CD4-positive, CD25-positive, alpha-beta regulatory T cell (primary cell): ENCODE data around the gene CPE. TPM values are rescaled to one million over a fixed set of nuclear protein-coding genes. Genes with fewer than 3 reads are reported as not detected.

ENCODE experiments used
- ATAC-seq, 2 donors: fragments of 150-1000 bp; cut with Tn5 transposase; one replicate each; pipeline ENCODE4 v1.10.0; 2021; ENCODE audit warnings: low read depth in 2 of 2, moderate number of reproducible peaks in 2 of 2, moderate library complexity in 1 of 2
- DNase-seq, 3 donors: peaks; one replicate each; pipeline versions ENCODE4 v3.0.0 to v3.0.0-alpha.2; 2012 to 2022; ENCODE audit warnings: mixed read lengths in 1 of 3
- H3K27ac ChIP-seq: one replicate; pipeline ENCODE4 v1.7.0; 2013; ENCODE audit warnings: mild to moderate bottlenecking, low read length; ENCODE audit not compliant: insufficient read depth, poor library complexity, severe bottlenecking
- H3K27me3 ChIP-seq: one replicate; pipeline ENCODE4 v1.7.0; 2013; ENCODE audit warnings: low read length; ENCODE audit not compliant: control insufficient read depth, insufficient read depth
- H3K36me3 ChIP-seq: one replicate; pipeline ENCODE4 v1.7.0; 2013; ENCODE audit warnings: mild to moderate bottlenecking, low read length, moderate library complexity; ENCODE audit not compliant: control insufficient read depth, insufficient read depth
- H3K4me1 ChIP-seq: 2 replicates; pipeline ENCODE4 v1.7.0; 2013; ENCODE audit warnings: mild to moderate bottlenecking, low read length; ENCODE audit not compliant: insufficient read depth, control insufficient read depth, poor library complexity, severe bottlenecking
- H3K4me3 ChIP-seq: one replicate; pipeline ENCODE4 v1.7.0; 2013; ENCODE audit warnings: low read depth, mild to moderate bottlenecking, low read length, moderate library complexity
- H3K9me3 ChIP-seq, 2 experiments: 1 replicate in 1 of 2; 2 replicates in 1 of 2; pipeline ENCODE4 v1.7.0; 2013; ENCODE audit warnings: low read length in 2 of 2, mild to moderate bottlenecking in 1 of 2, moderate library complexity in 1 of 2; ENCODE audit not compliant: control insufficient read depth in 2 of 2
- H3K27ac Mint-ChIP-seq, 3 donors: one replicate each; pipeline ENCODE4 v1.8.0; 2020 to 2022; ENCODE audit warnings: mild to moderate bottlenecking in 3 of 3, mixed read lengths in 3 of 3, moderate library complexity in 2 of 3
- H3K27me3 Mint-ChIP-seq: one replicate; pipeline ENCODE4 v1.8.0; 2022; ENCODE audit warnings: mild to moderate bottlenecking, mixed read lengths
- H3K36me3 Mint-ChIP-seq: one replicate; pipeline ENCODE4 v1.8.0; 2020; ENCODE audit warnings: mixed read lengths
- H3K4me1 Mint-ChIP-seq, 4 donors: one replicate each; pipeline ENCODE4 v1.8.0; 2020 to 2022; ENCODE audit warnings: mixed read lengths in 4 of 4, mild to moderate bottlenecking in 1 of 4
- H3K4me3 Mint-ChIP-seq, 4 donors: one replicate each; pipeline ENCODE4 v1.8.0; 2020 to 2022; ENCODE audit warnings: mild to moderate bottlenecking in 4 of 4, mixed read lengths in 4 of 4, moderate library complexity in 3 of 4
- H3K9me3 Mint-ChIP-seq, 7 donors: one replicate each; pipeline ENCODE4 v1.8.0; 2020 to 2022; ENCODE audit warnings: mixed read lengths in 7 of 7, mild to moderate bottlenecking in 3 of 7, moderate library complexity in 2 of 7
- polyA plus RNA-seq, 4 donors: library from polyadenylated mRNA; unstranded; fragments of 300-500 nt; fragmentation: Illumina TruSeq; gene quantifications; one replicate each; pipeline ENCODE4 v1.2.3, GENCODE V29; 2021
- total RNA-seq: library from RNA; stranded (reverse); gene quantifications from one replicate; pipeline ENCODE4 v1.2.3, GENCODE V29; 2022

The CPE gene
- total and polyA plus RNA-seq, 5 donors from 2014 or later = 1.6 to 4.6 (median 2.6) TPM

DNA sequence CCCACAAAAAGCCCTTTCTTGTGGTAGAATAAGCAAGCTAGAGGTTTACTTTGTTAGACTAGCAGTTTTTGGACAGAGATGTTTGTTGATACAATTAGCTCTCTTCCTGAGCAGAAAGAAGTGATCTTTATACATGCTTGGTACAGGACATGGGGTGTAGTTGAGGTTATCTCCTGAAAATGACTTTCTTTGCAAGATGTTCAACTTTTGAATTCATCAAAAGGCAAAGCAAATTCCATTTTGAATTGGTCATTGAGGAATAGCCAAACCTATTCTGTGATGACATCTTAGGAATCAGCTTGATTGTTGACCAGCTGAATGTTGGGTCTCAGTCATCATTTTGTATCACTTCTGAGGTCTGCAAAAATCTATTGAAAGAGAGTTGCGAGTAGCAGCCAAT, 3.8 kb downstream of the CPE start:
- H3K36me3 Mint-ChIP-seq = no peaks in the 10 kb centered on the region
- H3K9me3 ChIP-seq = no peaks in the 10 kb centered on the region
- H3K27ac ChIP-seq = no peak overlapping the region
- DNase-seq (no peak), ATAC-seq (no peak)
- no peak overlapping the region for H3K4me3 ChIP-seq
- H3K27me3 Mint-ChIP-seq = peaks cover 65% of the 10 kb centered on the region
- H3K4me1 Mint-ChIP-seq = peaks cover 0 to 15% (median 3%) of the 10 kb centered on the region in 4 donors
- H3K36me3 ChIP-seq = no peaks in the 10 kb centered on the region
- H3K4me3 Mint-ChIP-seq = no peak overlapping the region
- peaks cover 9% of the 10 kb centered on the region for H3K4me1 ChIP-seq
- no peak overlapping the region for H3K27ac Mint-ChIP-seq
- H3K27me3 ChIP-seq = peaks cover 40% of the 10 kb centered on the region
- peaks cover 0 to 2% (median 0%) of the 10 kb centered on the region in 7 donors for H3K9me3 Mint-ChIP-seq

DNA sequence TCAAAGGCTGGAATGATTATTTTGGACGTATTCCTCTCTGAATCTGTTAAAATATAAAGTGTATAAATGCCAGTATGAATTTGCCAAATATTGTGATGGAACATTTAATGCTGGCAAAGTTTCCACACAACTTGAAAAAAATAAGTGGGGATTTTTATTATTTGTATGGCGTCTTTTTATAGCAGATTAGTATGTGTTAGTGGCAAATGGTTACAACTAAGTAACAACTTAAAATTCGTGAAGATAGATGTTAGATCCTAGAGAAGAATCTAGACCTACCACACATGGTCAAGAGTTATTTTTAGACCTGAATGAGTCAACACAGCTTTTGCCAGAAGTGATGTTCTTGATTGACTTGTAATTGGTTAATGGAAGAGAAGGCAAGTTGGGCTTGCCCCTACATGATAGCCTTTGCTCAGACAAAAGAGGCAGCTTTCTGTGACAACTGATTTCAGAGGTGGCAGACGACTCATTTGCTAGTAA, 4.8 kb downstream of the CPE start:
- peaks cover 61% of the 10 kb centered on the region for H3K27me3 Mint-ChIP-seq
- peaks cover 0 to 10% (median 3%) of the 10 kb centered on the region in 4 donors for H3K4me1 Mint-ChIP-seq

DNA sequence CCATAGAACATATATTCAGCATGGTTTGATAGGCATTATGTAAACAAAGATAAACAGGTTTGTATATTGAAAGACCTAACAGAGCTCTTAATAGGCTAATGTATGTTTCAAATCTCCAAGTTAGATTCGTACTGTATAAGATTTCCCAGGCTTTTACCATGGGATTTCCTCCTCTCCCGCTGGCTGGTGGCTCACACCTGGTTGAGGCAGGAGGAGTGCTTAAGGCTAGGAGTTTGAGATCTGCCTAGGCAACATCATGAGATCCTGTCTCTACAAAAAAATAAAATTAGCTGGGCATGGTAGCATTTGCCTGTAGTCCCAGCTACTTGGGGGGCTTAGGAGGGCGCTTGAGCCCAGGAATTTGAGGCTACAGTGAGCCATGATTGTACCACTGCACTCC, 5.4 kb downstream of the CPE start:
- Mint-ChIP-seq H3K9me3 (peaks cover 0 to 2% (median 0%) of the 10 kb centered on the region in 7 donors), H3K27me3 (peaks cover 56% of the 10 kb centered on the region), H3K27ac (no peak overlapping the region), H3K4me3 (no peak overlapping the region), H3K4me1 (peaks cover 0 to 6% (median 1%) of the 10 kb centered on the region in 4 donors), H3K36me3 (no peaks in the 10 kb centered on the region)
- Histone ChIP-seq H3K9me3 (no peaks in the 10 kb centered on the region), H3K4me3 (no peak overlapping the region), H3K27ac (no peak overlapping the region), H3K27me3 (peaks cover 31% of the 10 kb centered on the region), H3K36me3 (no peaks in the 10 kb centered on the region), H3K4me1 (peaks cover 2% of the 10 kb centered on the region)
- ATAC-seq (no peak), DNase-seq (no peak)

More for the DNA sequence above, 4.8 kb downstream of the CPE start:
- H3K27ac Mint-ChIP-seq = no peak overlapping the region
- Histone ChIP-seq H3K27ac (no peak overlapping the region), H3K9me3 (no peaks in the 10 kb centered on the region), H3K4me1 (peaks cover 7% of the 10 kb centered on the region), H3K36me3 (no peaks in the 10 kb centered on the region), H3K4me3 (no peak overlapping the region), H3K27me3 (peaks cover 31% of the 10 kb centered on the region)
- no peak for ATAC-seq
- H3K4me3 Mint-ChIP-seq = no peak overlapping the region
- H3K9me3 Mint-ChIP-seq = peaks cover 0 to 2% (median 0%) of the 10 kb centered on the region in 7 donors
- no peak for DNase-seq
- no peaks in the 10 kb centered on the region for H3K36me3 Mint-ChIP-seq

DNA sequence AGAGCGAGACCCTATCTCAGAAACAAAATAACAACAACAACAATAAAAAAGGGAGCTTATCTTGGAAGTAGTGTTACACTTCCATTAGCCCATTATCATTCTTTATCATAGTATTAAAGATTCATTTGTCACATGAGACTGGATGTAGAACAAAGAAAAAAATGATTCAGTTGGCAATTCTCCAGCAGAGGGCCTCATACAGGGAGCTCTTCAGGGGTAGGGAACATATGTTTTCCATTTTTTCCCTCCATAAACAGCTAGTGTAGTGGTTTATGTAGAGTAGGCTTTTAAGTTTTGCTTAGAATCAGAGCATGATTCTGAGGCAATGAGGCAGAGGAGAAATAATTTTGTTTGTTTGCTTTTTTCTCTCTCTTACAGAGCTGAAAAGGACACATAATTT, 5.8 kb downstream of the CPE start:
- H3K4me3 ChIP-seq = no peak overlapping the region
- Mint-ChIP-seq H3K9me3 (peaks cover 0 to 2% (median 0%) of the 10 kb centered on the region in 7 donors), H3K27ac (no peak overlapping the region), H3K36me3 (no peaks in the 10 kb centered on the region), H3K4me3 (no peak overlapping the region), H3K4me1 (peaks cover 0 to 5% (median 1%) of the 10 kb centered on the region in 4 donors), H3K27me3 (peaks cover 54% of the 10 kb centered on the region)
- no peak overlapping the region for H3K27ac ChIP-seq
- no peaks in the 10 kb centered on the region for H3K9me3 ChIP-seq
- H3K27me3 ChIP-seq = peaks cover 31% of the 10 kb centered on the region
- DNase-seq (no peak), ATAC-seq (no peak)
- H3K36me3 ChIP-seq = no peaks in the 10 kb centered on the region
- no peaks in the 10 kb centered on the region for H3K4me1 ChIP-seq

DNA sequence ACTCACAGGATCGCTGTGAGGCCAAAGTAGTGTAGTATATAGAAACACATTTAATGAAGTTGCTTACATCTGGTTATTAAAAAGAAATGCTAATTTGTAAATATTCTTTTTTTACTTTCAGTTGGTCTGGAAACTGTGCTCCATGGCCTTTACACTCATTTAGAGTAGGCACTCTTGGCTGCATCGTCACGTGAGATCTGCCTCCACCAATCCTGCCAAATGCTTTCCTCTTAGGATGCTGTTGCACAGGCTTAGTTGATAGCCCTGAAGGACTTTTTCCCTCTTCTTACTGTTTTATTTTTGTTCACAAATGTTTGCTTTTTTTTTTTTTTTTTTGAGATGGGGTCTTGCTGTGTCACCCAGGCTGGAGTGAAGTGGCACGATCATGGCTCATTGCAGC, 6.3 kb downstream of the CPE start:
- no peaks in the 10 kb centered on the region for H3K9me3 ChIP-seq
- Mint-ChIP-seq H3K4me3 (no peak overlapping the region), H3K9me3 (peaks cover 0 to 2% (median 0%) of the 10 kb centered on the region in 7 donors), H3K27ac (no peak overlapping the region), H3K4me1 (peaks cover 0 to 2% (median 0%) of the 10 kb centered on the region in 4 donors), H3K27me3 (peaks cover 49% of the 10 kb centered on the region), H3K36me3 (no peaks in the 10 kb centered on the region)
- DNase-seq (no peak), ATAC-seq (no peak)
- no peaks in the 10 kb centered on the region for H3K36me3 ChIP-seq
- H3K4me1 ChIP-seq = no peaks in the 10 kb centered on the region
- no peak overlapping the region for H3K4me3 ChIP-seq
- H3K27me3 ChIP-seq = peaks cover 26% of the 10 kb centered on the region
- H3K27ac ChIP-seq = no peak overlapping the region

DNA sequence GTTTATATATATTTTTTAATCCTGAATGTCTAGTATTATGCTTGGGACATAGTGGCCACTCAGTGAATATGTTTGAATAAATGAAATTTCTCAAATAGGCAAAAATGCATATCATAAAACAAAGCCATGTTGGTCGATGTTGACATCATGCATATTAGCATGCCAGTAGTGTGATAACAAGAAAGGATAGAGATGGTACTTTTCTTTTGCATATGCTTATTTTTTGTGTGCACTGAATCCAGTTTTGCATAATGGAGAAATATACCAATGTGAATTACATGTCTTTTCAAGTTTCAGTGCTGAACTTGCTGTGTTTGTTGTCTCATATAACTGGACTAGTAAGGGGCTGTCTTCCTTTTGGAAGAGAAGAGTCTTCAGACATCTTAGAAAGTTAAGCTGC, 7.5 kb downstream of the CPE start:
- peaks cover 23% of the 10 kb centered on the region for H3K27me3 ChIP-seq
- Mint-ChIP-seq H3K36me3 (no peaks in the 10 kb centered on the region), H3K27me3 (peaks cover 41% of the 10 kb centered on the region), H3K4me3 (no peak overlapping the region), H3K27ac (no peak overlapping the region), H3K9me3 (peaks cover 0 to 2% (median 0%) of the 10 kb centered on the region in 7 donors), H3K4me1 (peaks cover 0 to 2% (median 0%) of the 10 kb centered on the region in 4 donors)
- ATAC-seq (no peak), DNase-seq (no peak)
- H3K27ac ChIP-seq = no peak overlapping the region
- H3K36me3 ChIP-seq = no peaks in the 10 kb centered on the region
- H3K4me3 ChIP-seq = no peak overlapping the region
- H3K9me3 ChIP-seq = no peaks in the 10 kb centered on the region
- H3K4me1 ChIP-seq = no peaks in the 10 kb centered on the region

DNA sequence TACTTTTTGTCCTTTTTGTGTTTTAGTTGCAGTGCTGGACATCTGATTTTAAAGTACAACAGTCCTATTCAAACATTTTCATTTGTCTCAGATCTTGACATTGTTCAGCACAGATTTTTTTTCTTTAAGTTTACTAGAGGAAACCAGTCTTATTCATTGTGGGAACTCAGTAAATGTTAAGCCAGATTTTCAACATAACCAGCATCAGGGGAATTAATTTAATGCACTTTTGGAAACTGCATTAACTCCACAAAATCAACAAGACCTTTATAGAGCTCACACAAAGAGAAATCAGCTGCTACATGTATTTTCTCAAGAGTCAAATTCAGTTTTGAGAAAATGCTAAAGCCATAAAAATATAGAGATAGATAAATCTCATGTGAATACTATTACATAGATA, 9.9 kb downstream of the CPE start:
- no peaks in the 10 kb centered on the region for H3K9me3 ChIP-seq
- H3K36me3 ChIP-seq = no peaks in the 10 kb centered on the region
- Mint-ChIP-seq H3K27me3 (peaks cover 28% of the 10 kb centered on the region), H3K27ac (no peak overlapping the region), H3K9me3 (peaks cover 0 to 2% (median 0%) of the 10 kb centered on the region in 7 donors), H3K4me1 (peaks cover 0 to 2% (median under 1%) of the 10 kb centered on the region in 4 donors), H3K4me3 (no peak overlapping the region), H3K36me3 (no peaks in the 10 kb centered on the region)
- ATAC-seq (no peak), DNase-seq (no peak)
- H3K4me3 ChIP-seq = no peak overlapping the region
- no peaks in the 10 kb centered on the region for H3K4me1 ChIP-seq
- H3K27me3 ChIP-seq = peaks cover 8% of the 10 kb centered on the region
- H3K27ac ChIP-seq = no peak overlapping the region

DNA sequence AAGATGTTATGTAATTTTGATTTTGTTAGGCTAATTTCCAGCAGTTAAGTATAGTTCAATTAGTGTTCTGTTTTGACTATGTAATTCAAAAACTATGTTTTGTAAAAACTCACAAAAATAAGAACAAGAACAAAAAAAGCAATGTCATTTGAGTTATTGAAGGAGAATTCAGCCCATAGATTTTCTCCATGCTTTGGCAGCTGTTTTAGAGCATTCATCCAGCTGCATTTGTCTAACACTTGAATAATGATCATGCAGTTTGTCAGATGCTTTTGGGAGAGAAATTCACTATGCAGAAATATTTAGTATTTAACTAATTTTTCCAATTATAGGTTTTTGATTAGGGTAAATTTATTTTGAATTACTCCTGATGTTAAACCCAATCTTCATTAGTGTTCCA, 14.2 kb downstream of the CPE start:
- H3K9me3 Mint-ChIP-seq = peaks cover 0 to 2% (median 0%) of the 10 kb centered on the region in 7 donors
- Histone ChIP-seq H3K27ac (no peak overlapping the region), H3K36me3 (no peaks in the 10 kb centered on the region), H3K9me3 (no peaks in the 10 kb centered on the region), H3K27me3 (peaks cover 3% of the 10 kb centered on the region), H3K4me3 (no peak overlapping the region), H3K4me1 (no peaks in the 10 kb centered on the region)
- ATAC-seq (no peak), DNase-seq (no peak)
- peaks cover 0 to 11% (median 4%) of the 10 kb centered on the region in 4 donors for H3K4me1 Mint-ChIP-seq
- no peak overlapping the region for H3K4me3 Mint-ChIP-seq
- no peaks in the 10 kb centered on the region for H3K36me3 Mint-ChIP-seq
- peaks cover 6% of the 10 kb centered on the region for H3K27me3 Mint-ChIP-seq
- no peak overlapping the region for H3K27ac Mint-ChIP-seq
